Sigmoid colon (tissue), 7 donors: Measurements from ENCODE around the gene RARRES2. TPM values are rescaled to one million over a fixed set of nuclear protein-coding genes. Genes with fewer than 3 reads are reported as not detected.
"Not testable (repeated sequence)": the region's sequence is repeated elsewhere in the genome, so short reads cannot be mapped to it uniquely, and the experiment has no call there.

ENCODE experiments used
- DNase-seq: peaks from one replicate; pipeline ENCODE4 v3.0.0-alpha.2; 2019
- H3K27ac ChIP-seq, 4 donors: fragments of 200-600 bp; sonication (generic); one replicate each; pipeline ENCODE4 v1.5.1; 2016 to 2019; ENCODE audit warnings: mild to moderate bottlenecking in 1 of 4
- H3K27me3 ChIP-seq, 3 donors: fragments of 200-600 bp; sonication (generic); one replicate each; pipeline ENCODE4 v1.5.1; 2019; ENCODE audit warnings: mild to moderate bottlenecking in 1 of 3
- H3K36me3 ChIP-seq, 4 donors: fragments of 200-600 bp; sonication (generic); one replicate each; pipeline ENCODE4 v1.5.1; 2016 to 2019
- H3K4me1 ChIP-seq, 4 donors: fragments of 200-600 bp; sonication (generic); one replicate each; pipeline ENCODE4 v1.5.1; 2017 to 2019
- H3K4me3 ChIP-seq, 4 donors: fragments of 200-600 bp; sonication (generic); one replicate each; pipeline ENCODE4 v1.5.1; 2017 to 2019; ENCODE audit warnings: mild to moderate bottlenecking in 2 of 4, moderate library complexity in 1 of 4
- H3K9me3 ChIP-seq, 4 donors: fragments of 200-600 bp in 3 of 4; sonication (generic) in 3 of 4; one replicate each; pipeline versions ENCODE4 v1.5.1 to v1.6.1; 2013 to 2019
- EP300 ChIP-seq, 4 donors: sonication (generic); formaldehyde crosslinking; IDR thresholded peaks; one replicate each; pipeline ENCODE4 v1.6.1; 2017; ENCODE audit warnings: antibody characterized with exemption in 4 of 4
- POLR2A ChIP-seq, 2 donors: fragments of 450-650 bp; IDR thresholded peaks; one replicate each; pipeline ENCODE4 v1.6.1; 2016; ENCODE audit warnings: antibody characterized with exemption in 2 of 2, mild to moderate bottlenecking in 2 of 2, moderate library complexity in 2 of 2
- POLR2AphosphoS5 ChIP-seq, 4 donors: sonication (generic); formaldehyde crosslinking; IDR thresholded peaks; one replicate each; pipeline ENCODE4 v1.6.1; 2017; ENCODE audit warnings: antibody characterized with exemption in 4 of 4
- WGBS, 2 donors: extraction: QIAGEN DNeasy Blood & Tissue Kit; methylation state at CpG; one replicate each; pipeline ENCODE4 v1.1.7; 2013; 5-methylcytosine and 5-hydroxymethylcytosine counted together
- intact Hi-C: fragments of 100-400 bp; cut with DNase I; formaldehyde crosslinking; loops from one replicate; pipeline ENCODE4 v1.15.1; 2023
- polyA plus RNA-seq, 3 donors: library from polyadenylated mRNA; stranded (reverse); fragments of 200-250 nt; gene quantifications; one replicate each; pipeline ENCODE4 v1.2.3, GENCODE V29; 2013
- total RNA-seq, 4 donors: library from RNA; depleted of rRNA; stranded (reverse); fragments of >200 nt; gene quantifications; one replicate each; pipeline ENCODE4 v1.1.0, GENCODE V29; 2016
- TF ChIP-seq, protein P1 (sequence below), 4 experiments: fragments of 450-650 bp in 3 of 4; fragments of 200-600 bp in 1 of 4; IDR thresholded peaks; one replicate each; pipeline ENCODE4 v1.5.1; 2016 to 2019; ENCODE audit warnings: antibody characterized with exemption in 4 of 4, mild to moderate bottlenecking in 3 of 4, moderate library complexity in 2 of 4
- donor health status: healthy with polysubstance abuse.
- donor health status: Bipolar disorder and iron deficiency.
- donor health status: healthy.

RARRES2 gene
- total and polyA plus RNA-seq, 7 donors: 28.9 to 447 (median 289) TPM

DNA sequence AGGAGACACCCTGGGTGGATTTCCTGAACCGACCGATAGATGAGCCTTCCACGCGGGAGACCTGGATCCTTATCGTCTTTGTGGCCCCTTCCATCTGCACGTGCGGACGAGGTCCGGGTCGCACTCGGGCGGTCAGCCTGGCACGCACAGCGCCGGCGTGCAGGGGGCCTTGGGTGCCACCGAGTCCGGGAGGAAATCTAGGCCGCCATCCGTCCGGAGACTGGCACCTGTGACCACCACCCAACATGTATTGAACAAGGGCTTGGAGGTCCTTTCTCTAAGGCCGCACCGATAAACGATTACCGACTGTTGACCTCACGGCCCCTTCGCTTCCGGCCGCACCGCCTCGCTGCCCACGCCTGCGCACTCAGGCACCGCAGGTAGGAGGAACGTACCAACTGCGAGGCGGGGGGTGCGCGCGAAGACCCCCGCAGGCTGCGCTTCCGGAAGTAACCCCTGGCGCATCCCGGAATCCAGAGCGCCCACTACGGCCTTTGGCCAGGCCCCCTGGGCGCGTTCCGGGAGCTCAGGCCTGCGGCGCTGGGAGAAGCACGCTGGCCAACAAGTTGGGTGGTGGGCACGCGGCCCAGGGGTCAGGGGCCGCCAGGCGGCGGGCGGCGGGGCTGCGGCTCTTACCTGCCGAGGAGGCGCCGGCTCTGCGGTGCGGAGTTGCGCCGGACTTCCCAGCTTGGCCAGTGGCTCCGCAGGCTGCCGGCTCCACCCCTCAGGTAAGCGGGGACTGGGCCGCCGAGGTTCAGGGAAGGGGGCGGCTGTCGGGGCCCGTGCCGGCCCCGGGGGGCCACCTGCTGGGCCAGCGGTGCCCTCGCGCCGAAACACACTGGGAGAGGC is 18.4 kb downstream of the RARRES2 start, which contains the start of the genes ACTR3C and LRRC61:
Gene ACTR3C, minus strand, starts transcription at position 713 of the 849 bp plus-strand sequence. CDS start 28,249 bp downstream, outside the sequence.
Gene LRRC61, plus strand, starts transcription at position 523 of the 849 bp plus-strand sequence. CDS start 13,507 bp downstream, outside the sequence.
- peaks cover 0 to 29% (median 23%) of the 10 kb centered on the region in 4 donors for H3K4me1 ChIP-seq
- TF ChIP-seq EP300 (IDR thresholded peaks at IDR 0.05) (no peak), POLR2AphosphoS5 (IDR thresholded peaks at IDR 0.05) (peak in 3 of 4 donors; percentile 15 to 24 (median 19)), POLR2A (IDR thresholded peaks at IDR 0.05) (no peak)
- TF ChIP-seq, protein P1, sequence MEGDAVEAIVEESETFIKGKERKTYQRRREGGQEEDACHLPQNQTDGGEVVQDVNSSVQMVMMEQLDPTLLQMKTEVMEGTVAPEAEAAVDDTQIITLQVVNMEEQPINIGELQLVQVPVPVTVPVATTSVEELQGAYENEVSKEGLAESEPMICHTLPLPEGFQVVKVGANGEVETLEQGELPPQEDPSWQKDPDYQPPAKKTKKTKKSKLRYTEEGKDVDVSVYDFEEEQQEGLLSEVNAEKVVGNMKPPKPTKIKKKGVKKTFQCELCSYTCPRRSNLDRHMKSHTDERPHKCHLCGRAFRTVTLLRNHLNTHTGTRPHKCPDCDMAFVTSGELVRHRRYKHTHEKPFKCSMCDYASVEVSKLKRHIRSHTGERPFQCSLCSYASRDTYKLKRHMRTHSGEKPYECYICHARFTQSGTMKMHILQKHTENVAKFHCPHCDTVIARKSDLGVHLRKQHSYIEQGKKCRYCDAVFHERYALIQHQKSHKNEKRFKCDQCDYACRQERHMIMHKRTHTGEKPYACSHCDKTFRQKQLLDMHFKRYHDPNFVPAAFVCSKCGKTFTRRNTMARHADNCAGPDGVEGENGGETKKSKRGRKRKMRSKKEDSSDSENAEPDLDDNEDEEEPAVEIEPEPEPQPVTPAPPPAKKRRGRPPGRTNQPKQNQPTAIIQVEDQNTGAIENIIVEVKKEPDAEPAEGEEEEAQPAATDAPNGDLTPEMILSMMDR (IDR thresholded peaks at IDR 0.05): peak in 1 of 4 experiments; percentile 17
- peak within 1 kb of the TSS; percentile 81 to 91 (median 84) for H3K27ac ChIP-seq
- H3K4me3 ChIP-seq: peak within 1 kb of the TSS; percentile 56 to 89 (median 66)
- intact Hi-C loops: loop anchor here (2.0 kb wide), 1 partner anchor 18 kb away; the partner anchor contains the start of gene RARRES2
- H3K9me3 ChIP-seq: no peaks in the 10 kb centered on the region
- no peaks in the 10 kb centered on the region for H3K27me3 ChIP-seq
- 4% methylated on average over 82 of the region's 82 CpGs for WGBS, 2 donors
- peaks cover 0 to 26% (median 7%) of the 10 kb centered on the region in 4 donors for H3K36me3 ChIP-seq
- no peak for DNase-seq

DNA sequence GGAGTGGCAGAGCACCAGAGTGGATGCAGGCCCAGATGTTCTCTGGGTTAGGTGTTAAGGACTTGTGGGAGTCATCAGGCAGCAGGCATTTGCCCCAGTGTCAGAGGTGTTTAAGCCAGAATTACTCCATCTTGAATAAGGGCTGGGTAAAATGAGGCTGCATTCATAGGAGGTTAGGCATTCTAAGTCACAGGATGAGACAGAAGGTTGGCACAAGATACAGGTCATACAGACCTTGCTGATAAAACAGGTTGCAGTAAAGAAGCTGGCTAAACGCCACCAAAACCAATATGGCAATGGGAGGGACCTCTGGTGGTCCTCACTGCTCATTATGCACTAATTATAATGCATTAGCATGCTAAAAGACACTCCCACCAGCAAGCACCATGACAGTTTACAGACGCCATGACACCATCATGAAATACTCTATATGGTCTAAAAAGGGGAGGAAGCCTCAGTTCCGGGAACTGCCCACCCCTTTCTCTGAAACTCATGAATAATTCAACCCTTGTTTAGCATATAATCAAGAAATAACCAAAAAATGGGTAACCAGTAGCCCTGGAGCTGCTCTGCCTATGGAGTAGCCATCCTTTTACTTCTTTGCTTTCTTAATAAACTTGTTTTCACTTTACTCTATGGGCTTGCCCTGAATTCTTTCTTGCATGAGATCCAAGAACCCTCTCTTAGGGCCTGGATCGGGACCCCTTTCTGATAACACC is 19.2 kb downstream of the RARRES2 start:
- Histone ChIP-seq H3K4me3 (peak overlapping the region; percentile 56 to 89 (median 66)), H3K27ac (peak overlapping the region; percentile 81 to 91 (median 84)), H3K36me3 (peaks cover 0 to 18% (median 7%) of the 10 kb centered on the region in 4 donors), H3K9me3 (no peaks in the 10 kb centered on the region), H3K4me1 (peaks cover 0 to 29% (median 23%) of the 10 kb centered on the region in 4 donors), H3K27me3 (no peaks in the 10 kb centered on the region)
- intact Hi-C loops: loop anchor here (2.0 kb wide), 1 partner anchor 19 kb away; the partner anchor contains the start of gene RARRES2
- WGBS, 2 donors: 17 to 44% methylated on average over 4 of the region's 4 CpGs
- TF ChIP-seq EP300 (IDR thresholded peaks at IDR 0.05) (no peak), POLR2AphosphoS5 (IDR thresholded peaks at IDR 0.05) (no peak), POLR2A (IDR thresholded peaks at IDR 0.05) (no peak)
- TF ChIP-seq, protein P1 (IDR thresholded peaks at IDR 0.05): no peak
- DNase-seq: no peak

DNA sequence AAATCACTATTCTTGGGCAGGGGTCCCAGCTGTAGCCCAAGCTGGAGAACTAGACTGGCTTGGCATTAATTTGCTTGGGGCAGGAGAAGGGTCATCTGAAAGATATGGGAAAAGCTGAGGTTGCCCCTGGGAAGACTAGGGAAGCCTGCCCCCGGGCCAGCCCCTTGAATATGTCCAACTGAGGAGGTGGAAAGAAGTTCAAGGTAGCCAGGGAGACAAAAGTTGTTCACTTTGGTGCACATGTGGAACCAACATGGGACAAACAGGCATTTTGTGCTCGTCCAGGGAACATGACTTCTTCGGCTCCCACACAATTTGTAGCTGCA is 19.7 kb downstream of the RARRES2 start:
- intact Hi-C loops: loop anchor here (2.0 kb wide), 1 partner anchor 19 kb away; the partner anchor contains the start of gene RARRES2
- 94 to 96% methylated on average over 3 of the region's 3 CpGs for WGBS, 2 donors
- H3K27ac ChIP-seq: no peak overlapping the region
- peaks cover 0 to 13% (median 6%) of the 10 kb centered on the region in 4 donors for H3K36me3 ChIP-seq
- H3K4me3 ChIP-seq: no peak overlapping the region
- no peaks in the 10 kb centered on the region for H3K27me3 ChIP-seq
- no peak for DNase-seq
- no peaks in the 10 kb centered on the region for H3K9me3 ChIP-seq
- H3K4me1 ChIP-seq: peaks cover 0 to 29% (median 23%) of the 10 kb centered on the region in 4 donors
- TF ChIP-seq, protein P1 (IDR thresholded peaks at IDR 0.05): no peak
- TF ChIP-seq POLR2AphosphoS5 (IDR thresholded peaks at IDR 0.05) (no peak), POLR2A (IDR thresholded peaks at IDR 0.05) (no peak), EP300 (IDR thresholded peaks at IDR 0.05) (no peak)

DNA sequence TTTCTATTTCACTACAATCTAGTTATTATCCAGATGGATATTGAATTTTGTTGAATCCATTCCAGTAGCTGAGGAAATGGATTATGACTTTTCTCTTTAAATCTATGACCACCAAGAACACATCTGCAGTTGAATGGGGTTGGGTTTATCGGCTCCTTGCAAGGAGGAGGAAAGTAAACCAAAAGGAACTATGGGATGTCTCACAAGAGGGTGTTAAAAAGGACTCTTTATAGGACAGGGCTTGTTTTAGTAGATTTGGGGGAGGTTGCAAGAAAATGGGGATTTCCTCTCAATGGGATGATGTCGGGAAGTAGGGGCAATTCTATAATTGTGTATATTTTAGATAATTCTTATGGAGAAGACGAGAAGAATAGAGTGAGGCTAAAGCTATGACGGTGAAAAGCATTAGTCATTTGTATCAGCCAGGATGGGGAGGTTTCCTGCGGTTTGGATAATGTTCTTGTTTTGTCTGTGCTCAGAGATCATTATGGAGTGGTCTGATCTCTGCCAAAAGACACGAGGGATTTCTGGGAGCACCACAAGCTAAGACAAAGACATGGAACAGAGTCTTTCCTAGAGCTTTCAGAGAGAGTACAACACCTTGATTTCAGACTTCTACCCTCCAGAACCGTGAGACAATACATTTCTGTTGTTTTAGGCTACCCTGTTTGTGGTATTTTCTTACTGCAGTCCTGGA is 23.5 kb downstream of the RARRES2 start:
- Histone ChIP-seq H3K4me3 (no peak overlapping the region), H3K27ac (no peak overlapping the region), H3K36me3 (no peaks in the 10 kb centered on the region), H3K9me3 (no peaks in the 10 kb centered on the region), H3K4me1 (peaks cover 0 to 10% (median 8%) of the 10 kb centered on the region in 4 donors), H3K27me3 (no peaks in the 10 kb centered on the region)
- 74 to 78% methylated on average over 7 of the region's 7 CpGs for WGBS, 2 donors
- DNase-seq: no peak
- intact Hi-C loops: no loop called here
- no peak for TF ChIP-seq EP300 (IDR thresholded peaks at IDR 0.05)
- TF ChIP-seq POLR2A (IDR thresholded peaks at IDR 0.05): no peak
- TF ChIP-seq, protein P1 (IDR thresholded peaks at IDR 0.05): no peak
- no peak for TF ChIP-seq POLR2AphosphoS5 (IDR thresholded peaks at IDR 0.05)

DNA sequence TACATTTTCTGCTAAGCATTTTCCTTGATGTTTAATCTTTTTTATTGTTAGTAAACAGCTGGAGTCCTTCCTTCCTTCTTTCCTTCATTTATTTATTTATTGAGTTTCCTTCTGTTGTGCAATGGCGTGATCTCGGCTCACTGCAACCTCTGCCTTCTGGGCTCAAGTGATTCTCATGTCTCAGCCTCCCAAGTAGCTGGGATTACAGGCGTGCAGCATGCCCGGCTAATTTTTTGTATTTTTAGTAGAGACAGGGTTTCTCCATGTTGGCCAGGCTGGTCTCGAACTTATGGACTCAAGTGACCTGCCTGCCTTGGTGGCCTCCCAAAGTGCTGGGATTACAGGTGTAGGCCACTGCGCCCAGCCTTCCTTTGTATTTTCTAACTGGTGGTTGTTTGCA is 24.4 kb downstream of the RARRES2 start:
- H3K4me3 ChIP-seq, H3K27ac ChIP-seq, intact Hi-C loops, H3K27me3 ChIP-seq, H3K4me1 ChIP-seq, DNase-seq, H3K9me3 ChIP-seq, H3K36me3 ChIP-seq: not testable (repeated sequence)
- 86% methylated on average over 6 of the region's 6 CpGs for WGBS, 2 donors
